ENCODE measurements around the gene TNC. TPM values are rescaled to one million over a fixed set of nuclear protein-coding genes. Genes with fewer than 3 reads are reported as not detected.

The TNC gene
- total RNA-seq, result not detected
- not detected for polyA plus RNA-seq

DNA sequence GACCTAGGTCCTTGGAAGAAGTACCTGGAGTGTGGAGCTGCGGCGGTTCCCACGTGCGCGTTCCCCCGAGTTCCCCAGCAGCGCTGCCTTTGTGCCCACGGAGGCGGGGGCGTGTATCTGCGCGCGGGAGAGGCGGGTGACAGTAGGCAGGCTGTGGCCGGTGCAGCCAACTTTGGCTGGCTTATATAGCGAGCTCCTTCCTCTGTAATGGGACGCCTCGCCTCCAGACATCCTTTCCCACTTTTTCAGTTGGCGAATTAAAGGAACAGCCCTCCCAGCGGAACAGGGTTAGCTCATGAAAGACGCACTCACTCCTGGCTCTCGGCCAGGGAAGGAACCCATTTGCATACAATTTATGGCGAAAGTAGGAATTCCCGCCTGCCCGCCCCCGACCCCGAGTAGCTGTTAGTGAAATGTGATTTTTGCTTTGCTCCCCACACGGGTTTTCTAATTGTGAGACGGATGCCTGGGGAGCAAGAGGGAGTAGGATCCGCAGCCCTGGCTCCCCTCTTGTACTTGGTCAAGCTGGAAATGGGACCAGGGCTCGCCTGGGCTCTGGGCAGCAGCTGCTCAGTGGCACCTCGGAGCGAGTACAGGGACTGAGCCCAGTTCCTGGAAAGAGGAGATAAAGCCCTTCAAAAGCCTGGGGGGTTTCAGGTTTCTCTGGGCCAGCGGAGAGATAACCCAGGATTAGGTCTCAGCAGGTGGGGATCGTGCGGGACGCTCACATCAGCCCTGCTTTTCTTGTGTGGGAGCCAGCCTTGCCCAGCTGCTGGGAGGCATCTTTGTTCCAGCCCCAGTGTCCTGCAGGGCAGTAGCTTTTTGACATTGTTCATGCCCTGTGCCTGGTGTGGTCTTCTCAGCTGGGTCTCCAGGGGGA is at the start of gene TNC:
Gene TNC, minus strand, starts transcription at position 159 of the 880 bp plus-strand sequence. CDS start 27,139 bp downstream, outside the sequence.
- no peak within 1 kb of the TSS for H3K4me3 ChIP-seq (ENCODE audit: low read depth, low read length)
- Mint-ChIP-seq H3K27me3 (peaks cover 59% of the 10 kb centered on the region), H3K4me1 (no peaks in the 10 kb centered on the region), H3K4me3 (no peak within 1 kb of the TSS), H3K36me3 (no peaks in the 10 kb centered on the region), H3K27ac (no peak within 1 kb of the TSS), H3K9me3 (peaks cover 0 to 4% (median 1%) of the 10 kb centered on the region in 7 donors)
- ATAC-seq (ENCODE audit: low read depth in 2 of 2), result no peak
- H3K27me3 ChIP-seq (ENCODE audit: control insufficient read depth, insufficient read depth, low read length), result peaks cover 40% of the 10 kb centered on the region
- H3K36me3 ChIP-seq (ENCODE audit: control insufficient read depth, insufficient read depth, low read length), result no peaks in the 10 kb centered on the region
- no peaks in the 10 kb centered on the region for H3K9me3 ChIP-seq (ENCODE audit: control insufficient read depth in 2 of 2, low read length in 2 of 2)
- H3K27ac ChIP-seq (ENCODE audit: insufficient read depth, low read length, poor library complexity, severe bottlenecking), result no peak within 1 kb of the TSS
- no peaks in the 10 kb centered on the region for H3K4me1 ChIP-seq (ENCODE audit: control insufficient read depth, insufficient read depth, low read length, poor library complexity, severe bottlenecking)
- DNase-seq, result no peak

DNA sequence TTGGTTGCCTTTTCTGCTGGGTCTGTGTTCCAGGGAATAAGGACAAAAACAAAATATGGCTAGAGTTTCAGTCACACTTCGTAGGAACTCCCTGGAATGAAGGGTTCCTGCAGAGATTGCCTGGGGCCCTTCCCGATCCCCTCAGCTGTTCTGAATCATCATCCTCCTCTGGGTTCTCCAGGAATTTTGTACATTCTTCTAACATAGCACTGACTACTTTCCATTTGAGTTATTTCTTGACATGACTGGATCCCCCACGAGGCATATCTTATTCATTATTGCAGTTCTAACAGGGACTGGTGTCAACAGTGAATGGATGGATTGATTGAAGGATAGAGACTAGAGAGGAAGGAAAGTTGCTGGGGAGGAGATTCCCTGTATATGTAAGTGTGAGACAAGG is 49.2 kb upstream of the TNC start:
- H3K27ac Mint-ChIP-seq, result no peak overlapping the region
- H3K4me1 ChIP-seq (ENCODE audit: control insufficient read depth, insufficient read depth, low read length, poor library complexity, severe bottlenecking), result no peaks in the 10 kb centered on the region
- ATAC-seq (ENCODE audit: low read depth in 2 of 2), result no peak
- H3K9me3 ChIP-seq (ENCODE audit: control insufficient read depth in 2 of 2, low read length in 2 of 2), result no peaks in the 10 kb centered on the region
- no peak for DNase-seq
- H3K4me3 Mint-ChIP-seq, result no peak overlapping the region
- H3K4me1 Mint-ChIP-seq, result no peaks in the 10 kb centered on the region
- H3K4me3 ChIP-seq (ENCODE audit: low read depth, low read length), result no peak overlapping the region
- H3K36me3 ChIP-seq (ENCODE audit: control insufficient read depth, insufficient read depth, low read length), result no peaks in the 10 kb centered on the region
- H3K9me3 Mint-ChIP-seq, result peaks cover 0 to 6% (median 3%) of the 10 kb centered on the region in 7 donors
- H3K36me3 Mint-ChIP-seq, result no peaks in the 10 kb centered on the region
- no peak overlapping the region for H3K27ac ChIP-seq (ENCODE audit: insufficient read depth, low read length, poor library complexity, severe bottlenecking)
- H3K27me3 Mint-ChIP-seq, result peaks cover 4% of the 10 kb centered on the region
- H3K27me3 ChIP-seq (ENCODE audit: control insufficient read depth, insufficient read depth, low read length), result peaks cover 2% of the 10 kb centered on the region

DNA sequence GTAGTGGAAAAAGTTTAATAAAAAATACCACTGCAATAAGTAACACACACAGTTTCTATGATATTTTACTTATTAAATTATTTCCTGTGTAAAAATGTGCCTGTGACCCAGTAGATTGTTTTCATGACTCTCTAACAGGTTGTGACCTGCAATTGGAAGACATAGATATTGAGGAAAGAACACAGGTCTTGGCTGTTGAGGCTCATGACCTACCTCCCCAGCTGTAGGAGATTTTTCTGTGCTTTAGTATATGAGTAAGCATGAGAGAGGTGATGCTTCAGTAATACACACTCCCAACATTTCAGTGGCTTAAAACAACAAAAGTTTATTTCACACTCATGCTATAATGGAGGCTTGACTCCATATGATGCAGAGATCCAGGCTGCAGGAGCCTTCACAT is 47.3 kb upstream of the TNC start:
- ATAC-seq (ENCODE audit: low read depth in 2 of 2) (no peak), DNase-seq (no peak)
- Histone ChIP-seq H3K4me1 (ENCODE audit: control insufficient read depth, insufficient read depth, low read length, poor library complexity, severe bottlenecking) (no peaks in the 10 kb centered on the region), H3K27ac (ENCODE audit: insufficient read depth, low read length, poor library complexity, severe bottlenecking) (no peak overlapping the region), H3K4me3 (ENCODE audit: low read depth, low read length) (no peak overlapping the region), H3K9me3 (ENCODE audit: control insufficient read depth in 2 of 2, low read length in 2 of 2) (no peaks in the 10 kb centered on the region), H3K27me3 (ENCODE audit: control insufficient read depth, insufficient read depth, low read length) (peaks cover 5% of the 10 kb centered on the region), H3K36me3 (ENCODE audit: control insufficient read depth, insufficient read depth, low read length) (no peaks in the 10 kb centered on the region)
- Mint-ChIP-seq H3K36me3 (no peaks in the 10 kb centered on the region), H3K9me3 (peaks cover 0 to 6% (median 3%) of the 10 kb centered on the region in 7 donors), H3K27me3 (peaks cover 4% of the 10 kb centered on the region), H3K4me3 (no peak overlapping the region), H3K4me1 (no peaks in the 10 kb centered on the region), H3K27ac (no peak overlapping the region)

DNA sequence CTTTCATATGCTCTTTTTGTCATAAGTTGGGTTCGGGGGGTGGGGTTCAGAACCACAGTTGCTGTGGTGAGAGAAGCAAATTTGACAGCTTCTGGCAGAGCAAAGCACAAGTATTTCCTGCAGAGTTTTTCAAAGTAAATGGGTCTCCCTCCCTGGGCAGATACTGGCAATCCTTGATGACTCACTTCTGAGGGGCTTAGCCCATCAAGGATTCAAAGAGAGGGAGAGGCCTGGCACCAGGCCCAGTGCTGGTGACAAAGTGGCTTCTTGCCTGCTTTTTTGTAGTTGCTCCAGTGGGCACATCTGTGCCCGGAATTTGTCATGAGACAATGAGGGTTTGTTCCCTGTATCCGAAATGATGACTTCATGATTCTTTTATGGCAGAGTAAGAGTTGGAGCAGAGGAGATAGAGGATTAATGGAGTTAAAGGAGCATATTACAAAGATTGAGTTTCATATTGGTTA is 46.6 kb upstream of the TNC start:
- H3K9me3 Mint-ChIP-seq, result peaks cover 0 to 6% (median 3%) of the 10 kb centered on the region in 7 donors
- no peak overlapping the region for H3K27ac Mint-ChIP-seq
- H3K4me3 ChIP-seq (ENCODE audit: low read depth, low read length), result no peak overlapping the region
- H3K27me3 ChIP-seq (ENCODE audit: control insufficient read depth, insufficient read depth, low read length), result peaks cover 5% of the 10 kb centered on the region
- no peaks in the 10 kb centered on the region for H3K4me1 ChIP-seq (ENCODE audit: control insufficient read depth, insufficient read depth, low read length, poor library complexity, severe bottlenecking)
- H3K9me3 ChIP-seq (ENCODE audit: control insufficient read depth in 2 of 2, low read length in 2 of 2), result no peaks in the 10 kb centered on the region
- H3K4me1 Mint-ChIP-seq, result no peaks in the 10 kb centered on the region
- no peak overlapping the region for H3K4me3 Mint-ChIP-seq
- H3K27ac ChIP-seq (ENCODE audit: insufficient read depth, low read length, poor library complexity, severe bottlenecking), result no peak overlapping the region
- H3K36me3 ChIP-seq (ENCODE audit: control insufficient read depth, insufficient read depth, low read length), result no peaks in the 10 kb centered on the region
- H3K27me3 Mint-ChIP-seq, result peaks cover 4% of the 10 kb centered on the region
- H3K36me3 Mint-ChIP-seq, result no peaks in the 10 kb centered on the region
- no peak for ATAC-seq (ENCODE audit: low read depth in 2 of 2)
- DNase-seq, result no peak

DNA sequence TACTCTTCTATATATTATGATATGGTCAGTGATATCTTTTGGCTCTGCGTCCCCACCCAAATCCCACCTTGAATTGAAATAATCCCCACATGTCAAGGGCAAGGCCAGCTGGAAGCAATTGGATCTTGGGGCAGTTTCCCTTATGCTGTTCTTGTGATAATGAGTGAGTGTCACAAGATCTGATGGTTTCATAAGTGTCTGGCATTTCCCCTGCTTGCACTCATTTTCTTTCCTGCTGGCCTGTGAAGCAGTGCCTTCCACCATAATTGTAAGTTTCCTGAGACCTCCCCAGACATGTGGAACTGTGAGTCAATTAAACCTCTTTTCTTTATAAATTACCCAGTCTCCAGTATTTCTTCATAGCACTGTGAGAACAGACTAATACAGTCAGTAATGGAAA is 45.0 kb upstream of the TNC start:
- no peak for DNase-seq
- peaks cover 12% of the 10 kb centered on the region for H3K27me3 Mint-ChIP-seq
- no peaks in the 10 kb centered on the region for H3K36me3 Mint-ChIP-seq
- no peaks in the 10 kb centered on the region for H3K4me1 Mint-ChIP-seq
- Histone ChIP-seq H3K36me3 (ENCODE audit: control insufficient read depth, insufficient read depth, low read length) (no peaks in the 10 kb centered on the region), H3K27me3 (ENCODE audit: control insufficient read depth, insufficient read depth, low read length) (peaks cover 5% of the 10 kb centered on the region), H3K4me3 (ENCODE audit: low read depth, low read length) (no peak overlapping the region), H3K27ac (ENCODE audit: insufficient read depth, low read length, poor library complexity, severe bottlenecking) (no peak overlapping the region), H3K9me3 (ENCODE audit: control insufficient read depth in 2 of 2, low read length in 2 of 2) (no peaks in the 10 kb centered on the region), H3K4me1 (ENCODE audit: control insufficient read depth, insufficient read depth, low read length, poor library complexity, severe bottlenecking) (no peaks in the 10 kb centered on the region)
- no peak for ATAC-seq (ENCODE audit: low read depth in 2 of 2)
- no peak overlapping the region for H3K27ac Mint-ChIP-seq
- H3K4me3 Mint-ChIP-seq, result no peak overlapping the region
- H3K9me3 Mint-ChIP-seq, result peaks cover 0 to 4% (median 3%) of the 10 kb centered on the region in 7 donors

DNA sequence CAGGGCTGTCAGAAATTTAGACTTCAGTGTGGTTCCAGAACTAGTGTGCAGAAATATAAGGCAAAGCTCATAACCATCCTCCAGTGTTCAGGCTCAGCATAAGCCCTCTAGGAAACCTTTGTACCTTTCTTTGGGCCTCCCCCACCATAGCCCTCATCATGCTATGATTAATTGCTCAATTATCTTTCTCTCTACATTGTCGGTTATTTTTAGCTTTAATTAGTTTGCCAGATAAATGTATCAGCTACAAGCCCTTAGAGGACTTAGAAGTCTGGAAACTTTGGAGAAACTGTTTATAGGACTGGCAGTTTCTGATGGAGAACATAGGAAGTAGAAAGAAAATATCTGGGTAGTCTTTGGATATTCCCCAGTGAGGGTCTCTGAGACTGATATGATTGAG is 43.5 kb upstream of the TNC start:
- Mint-ChIP-seq H3K4me1 (no peaks in the 10 kb centered on the region), H3K4me3 (no peak overlapping the region), H3K9me3 (peaks cover 0 to 4% (median 3%) of the 10 kb centered on the region in 7 donors), H3K36me3 (no peaks in the 10 kb centered on the region), H3K27me3 (peaks cover 12% of the 10 kb centered on the region), H3K27ac (no peak overlapping the region)
- ATAC-seq (ENCODE audit: low read depth in 2 of 2), result no peak
- no peak for DNase-seq
- H3K9me3 ChIP-seq (ENCODE audit: control insufficient read depth in 2 of 2, low read length in 2 of 2), result no peaks in the 10 kb centered on the region
- no peak overlapping the region for H3K27ac ChIP-seq (ENCODE audit: insufficient read depth, low read length, poor library complexity, severe bottlenecking)
- no peaks in the 10 kb centered on the region for H3K36me3 ChIP-seq (ENCODE audit: control insufficient read depth, insufficient read depth, low read length)
- H3K4me1 ChIP-seq (ENCODE audit: control insufficient read depth, insufficient read depth, low read length, poor library complexity, severe bottlenecking), result no peaks in the 10 kb centered on the region
- H3K4me3 ChIP-seq (ENCODE audit: low read depth, low read length), result no peak overlapping the region
- peaks cover 5% of the 10 kb centered on the region for H3K27me3 ChIP-seq (ENCODE audit: control insufficient read depth, insufficient read depth, low read length)

DNA sequence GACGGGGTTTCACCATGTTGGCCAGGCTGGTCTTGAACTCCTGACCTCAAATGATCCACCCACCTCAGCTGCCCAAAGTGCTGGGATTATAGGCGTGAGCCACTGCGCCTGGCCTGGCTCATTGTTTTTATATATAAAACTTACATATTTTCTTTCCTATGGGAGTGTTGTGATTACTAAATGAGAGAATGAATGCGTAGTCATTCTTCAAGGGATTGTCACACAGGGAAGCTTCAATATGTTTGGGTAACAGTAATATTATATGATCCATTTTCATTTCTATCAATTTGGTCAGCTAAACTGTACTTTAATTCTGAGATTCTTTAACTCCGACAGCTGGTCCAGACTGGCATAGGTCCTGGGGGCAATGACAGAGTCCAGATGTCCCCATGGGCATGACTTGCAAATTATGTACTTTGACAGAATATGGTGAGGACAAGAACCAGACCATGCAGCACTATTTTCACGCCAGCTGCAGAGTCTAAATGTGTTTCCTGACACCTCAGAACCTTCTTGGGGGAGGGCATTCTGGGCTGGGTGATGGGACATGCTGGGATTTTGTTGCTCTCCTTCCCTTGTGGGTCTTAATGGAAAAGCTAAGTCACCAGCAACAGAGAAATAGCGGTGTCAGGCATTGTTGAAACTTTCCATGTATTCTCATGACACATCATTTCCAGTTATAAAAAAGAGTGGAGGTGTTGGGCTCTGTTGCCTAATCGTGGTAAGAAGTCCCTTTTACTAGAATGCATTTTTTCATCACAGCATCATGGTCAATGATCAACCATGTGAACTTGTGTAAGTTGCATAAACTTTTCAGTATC is 40.9 kb upstream of the TNC start:
- Mint-ChIP-seq H3K4me3 (no peak overlapping the region), H3K27me3 (peaks cover 9% of the 10 kb centered on the region), H3K4me1 (no peaks in the 10 kb centered on the region), H3K36me3 (no peaks in the 10 kb centered on the region), H3K9me3 (peaks cover 0 to 2% (median 0%) of the 10 kb centered on the region in 7 donors), H3K27ac (no peak overlapping the region)
- no peaks in the 10 kb centered on the region for H3K36me3 ChIP-seq (ENCODE audit: control insufficient read depth, insufficient read depth, low read length)
- ATAC-seq (ENCODE audit: low read depth in 2 of 2) (no peak), DNase-seq (no peak)
- H3K27me3 ChIP-seq (ENCODE audit: control insufficient read depth, insufficient read depth, low read length), result peaks cover 5% of the 10 kb centered on the region
- no peak overlapping the region for H3K27ac ChIP-seq (ENCODE audit: insufficient read depth, low read length, poor library complexity, severe bottlenecking)
- no peaks in the 10 kb centered on the region for H3K9me3 ChIP-seq (ENCODE audit: control insufficient read depth in 2 of 2, low read length in 2 of 2)
- no peaks in the 10 kb centered on the region for H3K4me1 ChIP-seq (ENCODE audit: control insufficient read depth, insufficient read depth, low read length, poor library complexity, severe bottlenecking)
- H3K4me3 ChIP-seq (ENCODE audit: low read depth, low read length), result no peak overlapping the region

Measured in CD4-positive, CD25-positive, alpha-beta regulatory T cell (primary cell).